BJ (cell line): ENCODE results near the gene TMEM98. TPM values are rescaled to one million over a fixed set of nuclear protein-coding genes. Genes with fewer than 3 reads are reported as not detected.
"Not testable (repeated sequence)": the region's sequence is repeated elsewhere in the genome, so short reads cannot be mapped to it uniquely, and the experiment has no call there.

Source experiments
- CTCF ChIA-PET: fragments of 350-600 bp; formaldehyde crosslinking; extraction: SDS; loops from one replicate; lab custom pipeline; 2021; ENCODE audit warnings: antibody characterized with exemption, inconsistent platforms; lab: Yijun Ruan, JAX
- POLR2A ChIA-PET: fragments of 300-600 bp; sonication (Branson Sonifier 250); formaldehyde crosslinking; extraction: SDS; loops from one replicate; lab custom pipeline; 2021; ENCODE audit warnings: antibody characterized with exemption; lab: Charles Lee
- DNase-seq: peaks from one replicate; pipeline ENCODE4 v3.0.0-alpha.2; 2011; ENCODE audit warnings: low read depth
- H3K27me3 ChIP-seq: 2 replicates; pipeline ENCODE4 v1.6.0; 2011; ENCODE audit warnings: low read length; ENCODE audit not compliant: control insufficient read depth, insufficient read depth
- H3K36me3 ChIP-seq: 2 replicates; pipeline ENCODE4 v1.5.1; 2011; ENCODE audit warnings: low read length; ENCODE audit not compliant: control insufficient read depth, insufficient read depth
- H3K4me3 ChIP-seq: 2 replicates; pipeline ENCODE4 v1.5.1; 2011; ENCODE audit warnings: low read depth, mild to moderate bottlenecking, control low read depth, low read length
- polyA plus RNA-seq: library from polyadenylated mRNA; depleted of rRNA; stranded (reverse); fragments of >200 nt; gene quantifications from 2 replicates; pipeline ENCODE4 v1.2.3, GENCODE V29; 2011
- TF ChIP-seq, protein P1 (sequence below): IDR thresholded peaks from 2 replicates; pipeline ENCODE4 v1.5.1; 2011; ENCODE audit warnings: low read depth, mild to moderate bottlenecking, control low read depth, inconsistent platforms, low read length, moderate library complexity; ENCODE audit not compliant: insufficient read depth

Gene TMEM98
- polyA plus RNA-seq, 1 experiment: 331 TPM

DNA sequence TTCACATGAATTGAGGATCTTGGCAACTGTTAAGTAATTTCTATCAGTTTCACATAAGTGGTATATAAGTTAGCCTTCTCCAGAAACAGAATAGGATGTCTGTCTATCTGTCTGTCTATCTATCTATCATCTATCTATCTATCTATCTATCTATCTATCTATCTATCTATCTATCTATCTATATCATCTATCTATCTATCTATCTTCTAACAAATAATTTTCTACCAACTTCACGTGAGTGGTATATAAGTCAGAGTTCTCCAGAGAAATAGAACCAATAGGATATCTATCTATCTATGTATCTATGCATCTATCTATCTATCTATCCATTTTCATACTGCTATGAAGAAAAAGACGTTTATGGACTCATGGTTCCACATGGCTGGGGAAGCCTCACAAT lies 52.3 kb downstream of the TMEM98 start:
- TF ChIP-seq, protein P1, sequence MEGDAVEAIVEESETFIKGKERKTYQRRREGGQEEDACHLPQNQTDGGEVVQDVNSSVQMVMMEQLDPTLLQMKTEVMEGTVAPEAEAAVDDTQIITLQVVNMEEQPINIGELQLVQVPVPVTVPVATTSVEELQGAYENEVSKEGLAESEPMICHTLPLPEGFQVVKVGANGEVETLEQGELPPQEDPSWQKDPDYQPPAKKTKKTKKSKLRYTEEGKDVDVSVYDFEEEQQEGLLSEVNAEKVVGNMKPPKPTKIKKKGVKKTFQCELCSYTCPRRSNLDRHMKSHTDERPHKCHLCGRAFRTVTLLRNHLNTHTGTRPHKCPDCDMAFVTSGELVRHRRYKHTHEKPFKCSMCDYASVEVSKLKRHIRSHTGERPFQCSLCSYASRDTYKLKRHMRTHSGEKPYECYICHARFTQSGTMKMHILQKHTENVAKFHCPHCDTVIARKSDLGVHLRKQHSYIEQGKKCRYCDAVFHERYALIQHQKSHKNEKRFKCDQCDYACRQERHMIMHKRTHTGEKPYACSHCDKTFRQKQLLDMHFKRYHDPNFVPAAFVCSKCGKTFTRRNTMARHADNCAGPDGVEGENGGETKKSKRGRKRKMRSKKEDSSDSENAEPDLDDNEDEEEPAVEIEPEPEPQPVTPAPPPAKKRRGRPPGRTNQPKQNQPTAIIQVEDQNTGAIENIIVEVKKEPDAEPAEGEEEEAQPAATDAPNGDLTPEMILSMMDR: no peak
- CTCF ChIA-PET: interaction anchor here (1.4 kb wide), 1 partner anchor 15 kb away, joined by 6 read pairs; no protein-coding TSS in a partner anchor
- no peak overlapping the region for H3K4me3 ChIP-seq
- H3K27me3 ChIP-seq: 0 out of 2 replicates have a peak, but pooled peaks cover under 1% of the 10 kb centered on the region
- no peaks in the 10 kb centered on the region for H3K36me3 ChIP-seq
- DNase-seq: no peak
- POLR2A ChIA-PET: no interaction called here

DNA sequence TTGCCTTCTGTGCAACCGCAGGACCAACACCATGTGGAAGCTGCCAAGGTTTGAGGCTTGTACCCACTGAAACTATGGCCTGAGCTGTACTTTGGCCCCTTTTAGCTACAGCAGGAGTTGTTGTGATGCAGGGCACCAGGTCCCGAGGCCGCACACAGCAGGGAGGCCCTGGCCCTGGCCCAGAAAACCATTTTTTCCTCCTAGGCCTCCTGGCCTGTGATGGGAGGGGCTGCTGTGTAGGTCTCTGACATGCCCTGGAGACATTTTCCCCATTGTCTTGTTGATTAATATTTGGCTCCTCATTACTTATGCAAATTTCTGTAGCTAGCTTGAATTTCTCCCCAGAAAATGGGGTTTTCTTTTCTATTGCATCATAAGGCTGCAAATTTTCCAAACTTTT lies 53.7 kb downstream of the TMEM98 start:
- H3K36me3 ChIP-seq, H3K27me3 ChIP-seq, CTCF ChIA-PET, POLR2A ChIA-PET, DNase-seq, H3K4me3 ChIP-seq: not testable (repeated sequence)

DNA sequence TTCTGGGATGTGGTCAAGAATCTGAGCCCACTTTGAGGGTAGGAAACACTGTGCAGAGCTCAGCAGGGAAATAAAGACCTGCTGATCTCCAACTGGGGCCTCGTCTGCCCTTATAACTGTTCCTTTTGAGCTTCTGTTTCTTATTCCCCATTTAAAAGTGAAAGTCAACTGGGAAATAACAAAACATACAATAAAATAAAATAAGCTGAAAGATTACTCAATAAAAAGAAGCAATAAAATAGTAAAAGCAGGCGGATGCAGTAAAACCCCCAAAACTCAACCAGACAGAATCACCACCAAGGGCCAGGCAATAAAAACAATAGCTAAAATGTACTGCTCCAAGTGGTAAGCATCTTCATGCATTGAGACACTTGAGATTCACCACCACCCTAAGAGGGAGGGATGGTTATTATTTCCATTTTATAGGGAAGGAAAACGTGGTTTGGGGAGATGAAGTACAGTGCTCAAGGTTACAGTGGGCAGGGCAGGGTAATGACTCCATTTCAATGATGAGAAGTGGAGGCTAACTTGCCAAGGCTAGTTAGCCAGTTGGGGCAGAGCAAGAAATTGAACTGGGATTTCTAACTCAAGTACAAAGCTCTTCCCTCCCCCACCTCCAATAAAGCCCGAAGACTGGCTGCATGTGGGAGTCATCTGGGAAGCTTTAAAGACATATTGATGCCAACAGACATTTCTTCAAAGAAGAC lies 57.2 kb downstream of the TMEM98 start:
- Histone ChIP-seq H3K36me3 (no peaks in the 10 kb centered on the region), H3K4me3 (no peak overlapping the region), H3K27me3 (0 out of 2 replicates have a peak, but pooled peaks cover 3% of the 10 kb centered on the region)
- no peak for DNase-seq
- POLR2A ChIA-PET: no interaction called here
- TF ChIP-seq, protein P1: no peak
- CTCF ChIA-PET: interaction anchor here (1.4 to 4.7 kb wide), 3 partner anchors 13 to 202 kb away, joined by 3 to 22 read pairs (median 4); no protein-coding TSS in a partner anchor

DNA sequence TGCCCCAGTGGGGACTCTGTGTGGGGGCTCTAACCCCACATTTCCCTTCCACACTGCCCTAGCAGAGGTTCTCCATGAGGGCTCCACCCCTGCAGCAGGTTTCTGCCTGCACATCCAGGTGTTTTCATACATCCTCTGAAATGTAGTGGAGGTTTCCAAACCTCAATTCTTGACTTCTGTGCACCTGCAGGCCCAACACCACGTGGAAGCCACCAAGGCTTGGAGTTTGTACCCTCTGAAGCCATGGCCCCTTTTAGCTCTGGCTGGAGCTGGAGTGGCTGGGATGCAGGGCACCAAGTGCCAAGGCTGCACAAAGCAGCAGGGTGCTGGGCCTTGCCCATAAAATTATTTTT lies 59.5 kb downstream of the TMEM98 start:
- DNase-seq, H3K27me3 ChIP-seq, H3K36me3 ChIP-seq, POLR2A ChIA-PET, H3K4me3 ChIP-seq: not testable (repeated sequence)
- CTCF ChIA-PET: interaction anchor here (1.2 to 4.7 kb wide), 3 partner anchors 10 to 110 kb away, joined by 3 to 22 read pairs (median 5); partner anchors contain the start of gene MYO1D

DNA sequence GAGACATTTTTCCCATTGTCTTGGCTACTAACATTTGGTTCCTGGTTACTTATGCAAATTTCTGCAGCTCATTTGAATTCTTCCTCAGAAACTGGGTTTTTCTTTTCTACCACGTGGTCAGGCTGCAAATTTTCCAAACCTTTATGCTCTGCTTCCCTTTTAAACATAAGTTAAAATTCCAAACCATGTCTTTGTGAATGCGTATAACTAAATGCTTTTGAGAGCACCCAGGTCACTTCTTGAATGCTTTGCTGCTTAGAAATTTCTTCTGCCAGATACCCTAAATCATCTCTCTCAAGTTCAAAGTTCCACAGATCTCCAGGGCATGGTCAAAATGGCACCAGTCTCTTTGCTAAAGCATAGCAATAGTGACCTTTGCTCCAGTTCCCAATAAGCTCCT lies 59.9 kb downstream of the TMEM98 start:
- H3K4me3 ChIP-seq, H3K27me3 ChIP-seq, DNase-seq, POLR2A ChIA-PET, H3K36me3 ChIP-seq: not testable (repeated sequence)
- CTCF ChIA-PET: interaction anchor here (1.2 to 4.7 kb wide), 2 partner anchors 10 to 13 kb away, joined by 3 to 22 read pairs; no protein-coding TSS in a partner anchor

DNA sequence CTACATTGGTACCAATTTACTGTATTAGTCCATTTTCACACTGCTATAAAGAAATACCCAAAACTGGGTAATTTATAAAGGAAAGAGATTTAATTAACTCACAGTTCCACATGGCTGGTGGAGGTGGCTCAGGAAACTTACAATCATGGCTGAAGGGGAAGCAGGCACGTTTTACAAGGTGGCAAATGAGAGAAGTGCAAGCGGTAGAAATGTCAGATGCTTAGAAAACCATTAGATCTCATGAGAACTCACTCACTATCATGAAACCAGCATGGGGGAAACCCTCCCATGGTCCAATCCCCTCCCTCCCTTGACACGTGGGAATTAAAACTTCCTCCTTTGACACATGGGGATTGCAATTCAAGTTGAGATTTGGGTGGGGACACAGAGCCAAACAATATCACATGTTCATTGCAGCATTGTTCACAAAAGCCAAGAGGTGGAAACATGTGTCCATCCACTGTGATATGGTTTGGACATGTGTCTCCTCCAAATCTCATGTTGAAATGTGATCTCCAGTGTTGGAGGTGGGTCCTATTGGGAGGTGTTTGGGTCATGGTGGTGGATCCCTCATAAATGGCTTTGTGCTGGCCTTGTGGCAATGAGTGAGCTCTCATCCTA lies 60.6 kb downstream of the TMEM98 start:
- ChIA-PET CTCF (interaction anchor here (4.7 kb wide), 1 partner anchor 9 kb away, joined by 22 read pairs; no protein-coding TSS in a partner anchor), POLR2A (no interaction called here)
- H3K36me3 ChIP-seq: no peaks in the 10 kb centered on the region
- H3K27me3 ChIP-seq: peaks cover 3% of the 10 kb centered on the region; the same call in 1 of the 2 replicates
- no peak for DNase-seq
- no peak overlapping the region for H3K4me3 ChIP-seq
- TF ChIP-seq, protein P1: no peak
